Erythroblast (primary cell): Measurements from ENCODE around the gene DCUN1D2.

Experiments
- GATA1 ChIP-seq: IDR thresholded peaks from 2 replicates; pipeline ENCODE4 v1.6.1; 2011; ENCODE audit warnings: low read depth, mild to moderate bottlenecking, control low read depth, low read length, moderate library complexity
- POLR2A ChIP-seq: IDR thresholded peaks from 2 replicates; pipeline ENCODE4 v1.6.1; 2011; ENCODE audit warnings: mild to moderate bottlenecking, low read length

DNA sequence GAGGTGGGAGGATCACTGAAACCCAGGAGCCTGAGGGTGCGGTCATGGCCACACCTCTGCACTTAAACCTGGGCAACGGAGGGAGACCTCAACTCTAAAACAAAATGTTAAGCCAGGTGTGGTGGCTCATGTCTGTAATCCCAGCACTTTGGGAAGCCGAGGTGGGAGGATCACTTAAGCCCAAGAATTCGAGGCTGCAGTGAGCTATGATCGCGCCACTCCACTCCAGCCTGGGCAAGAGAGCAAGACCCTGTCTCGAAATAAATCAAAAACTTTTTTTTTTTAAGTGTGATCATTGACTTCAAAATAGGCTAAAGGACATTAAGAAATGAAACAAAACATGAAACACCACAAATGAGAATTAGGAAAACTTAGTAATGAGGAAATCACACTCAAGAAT lies 20.9 kb downstream of the DCUN1D2 start:
- TF ChIP-seq POLR2A (no peak), GATA1 (no peak)
